ENCODE data around the gene KIF26A.

Gene KIF26A

DNA sequence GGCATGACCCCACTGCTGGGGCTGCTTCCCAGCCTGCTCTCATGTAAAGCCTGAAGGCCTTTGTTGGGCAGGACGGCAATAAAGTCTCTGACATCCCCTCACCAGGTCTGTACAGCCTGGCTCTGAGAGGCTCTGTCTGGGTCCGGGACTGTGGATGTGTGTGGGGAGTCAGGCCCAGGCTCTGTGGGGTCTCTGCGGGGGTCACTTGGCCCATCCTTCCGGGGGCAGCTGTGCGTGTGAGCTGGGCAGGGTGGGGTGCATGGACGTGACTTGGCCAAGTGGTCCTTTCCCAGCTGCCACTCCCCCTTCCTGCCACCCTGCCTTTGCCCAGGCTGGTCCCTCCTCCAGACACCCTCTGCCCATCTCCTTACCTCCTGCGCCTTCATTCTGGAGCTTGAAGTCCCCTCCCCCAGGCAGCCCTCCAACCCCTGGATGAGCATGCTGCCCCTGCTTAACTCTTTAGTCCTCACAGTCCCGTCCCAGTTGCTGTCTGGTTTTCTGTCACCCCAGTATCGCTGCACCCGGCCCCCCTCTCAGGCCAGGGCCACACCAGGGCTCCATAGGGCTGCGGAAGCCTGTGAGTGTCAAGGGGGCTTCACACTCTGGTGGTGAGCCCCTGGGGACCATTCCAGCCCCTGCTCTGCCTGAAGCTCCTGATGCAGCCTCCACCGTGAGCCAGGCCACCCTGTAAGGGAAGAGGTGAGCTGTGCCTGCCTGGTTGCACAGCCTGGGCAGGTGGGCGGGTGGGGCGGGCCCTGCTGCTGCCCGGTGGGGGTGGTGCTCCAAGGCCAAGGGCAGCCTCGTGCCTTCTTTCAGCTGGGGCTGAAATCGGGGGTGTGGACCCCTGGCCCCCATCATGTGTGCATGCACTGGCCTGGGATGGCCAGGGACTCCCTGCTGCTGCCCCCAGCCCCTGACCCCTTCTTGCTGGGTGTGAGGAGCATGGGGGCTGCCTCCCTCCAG is 25.5 kb upstream of the KIF26A start:
- H3K9ac ChIP-seq (ENCODE audit: low read length): no peak overlapping the region
- H3K27me3 ChIP-seq (ENCODE audit: control insufficient read depth, insufficient read depth, low read length): peaks cover 6% of the 10 kb centered on the region
- H3K36me3 ChIP-seq (ENCODE audit: control insufficient read depth, insufficient read depth, low read length): no peaks in the 10 kb centered on the region
- no peaks in the 10 kb centered on the region for H3K4me1 ChIP-seq (ENCODE audit: control insufficient read depth, insufficient read depth, low read length)
- no peak overlapping the region for H3K27ac ChIP-seq (ENCODE audit: low read depth, low read length)
- H3K4me3 ChIP-seq (ENCODE audit: low read length): no peak overlapping the region

DNA sequence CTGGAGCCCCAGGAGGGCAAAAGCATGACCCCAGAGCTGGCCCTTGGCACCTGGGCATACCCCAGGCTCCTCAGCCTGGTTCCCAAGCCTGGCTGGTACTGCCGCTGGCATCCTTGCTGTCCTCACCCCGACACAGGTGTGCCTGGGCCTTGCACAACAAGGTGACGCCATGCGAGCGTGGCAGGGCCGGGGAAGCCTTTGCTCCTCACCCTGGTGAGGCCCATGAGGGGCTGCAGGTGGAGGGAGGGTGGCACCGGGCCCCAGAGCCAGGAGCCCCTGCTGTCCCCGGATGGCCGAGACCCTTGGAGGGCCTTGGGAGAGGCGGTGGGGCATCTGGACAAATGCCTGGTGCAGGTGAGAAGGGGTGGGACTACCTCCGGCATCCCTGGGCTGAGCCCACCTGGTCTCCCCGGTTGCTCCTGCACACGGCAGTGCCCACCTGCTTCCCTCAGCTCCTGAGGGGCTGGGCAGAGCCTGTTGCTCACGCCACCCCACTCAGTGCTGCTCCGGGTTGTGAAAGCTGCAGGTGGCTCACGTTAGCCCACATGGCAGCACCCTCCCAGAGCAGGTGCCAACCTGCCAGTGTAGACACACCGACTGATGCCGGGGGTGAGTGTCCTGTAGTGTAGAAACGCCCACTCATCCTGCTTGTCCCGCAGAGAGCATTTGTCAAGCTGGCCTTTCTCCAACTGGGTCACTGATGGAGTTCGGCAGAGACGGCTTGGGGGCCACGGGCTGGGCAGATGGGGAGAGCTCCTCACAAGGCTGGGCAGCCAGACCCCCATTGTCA is 24.6 kb upstream of the KIF26A start:
- Histone ChIP-seq H3K36me3 (ENCODE audit: control insufficient read depth, insufficient read depth, low read length) (no peaks in the 10 kb centered on the region), H3K9ac (ENCODE audit: low read length) (no peak overlapping the region), H3K4me3 (ENCODE audit: low read length) (no peak overlapping the region), H3K27me3 (ENCODE audit: control insufficient read depth, insufficient read depth, low read length) (peaks cover 13% of the 10 kb centered on the region), H3K4me1 (ENCODE audit: control insufficient read depth, insufficient read depth, low read length) (no peaks in the 10 kb centered on the region), H3K27ac (ENCODE audit: low read depth, low read length) (no peak overlapping the region)

DNA sequence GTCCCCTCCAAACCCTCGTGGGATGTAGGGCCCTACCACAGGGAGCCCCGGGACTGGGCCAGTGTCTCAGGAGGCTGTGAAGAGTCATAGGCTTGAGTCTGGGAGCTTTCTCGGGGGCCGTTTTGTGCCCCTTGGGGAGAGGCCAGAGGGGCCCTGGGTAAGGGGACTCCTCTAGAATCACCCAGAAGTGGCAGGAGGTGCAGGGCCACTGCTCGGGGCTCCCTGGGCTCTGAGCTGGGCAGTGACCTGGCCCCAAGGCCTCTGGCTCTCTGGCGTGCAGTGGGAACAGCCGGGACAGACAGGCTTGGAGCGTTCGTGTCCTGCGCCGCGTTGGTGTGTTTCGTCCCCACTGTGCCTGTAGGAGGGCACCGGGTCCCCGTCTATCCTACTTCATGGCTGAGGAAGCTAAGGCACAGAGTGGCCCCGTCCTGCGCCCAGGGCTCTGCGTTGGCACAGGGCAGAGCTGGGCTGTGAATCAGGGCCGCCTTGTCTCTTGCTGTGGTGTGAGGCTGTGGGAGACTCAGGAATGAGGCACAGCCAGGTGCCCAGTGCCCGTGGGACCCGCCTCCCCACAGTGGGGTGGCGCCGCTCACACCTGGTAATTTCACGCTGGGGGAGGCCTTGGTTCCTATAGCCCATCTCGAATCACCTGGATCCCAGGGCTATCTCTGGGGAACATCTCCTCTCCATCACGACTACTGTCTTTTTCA is 23.8 kb upstream of the KIF26A start:
- Histone ChIP-seq H3K9ac (ENCODE audit: low read length) (no peak overlapping the region), H3K4me3 (ENCODE audit: low read length) (no peak overlapping the region), H3K27ac (ENCODE audit: low read depth, low read length) (no peak overlapping the region), H3K4me1 (ENCODE audit: control insufficient read depth, insufficient read depth, low read length) (no peaks in the 10 kb centered on the region), H3K27me3 (ENCODE audit: control insufficient read depth, insufficient read depth, low read length) (peaks cover 16% of the 10 kb centered on the region), H3K36me3 (ENCODE audit: control insufficient read depth, insufficient read depth, low read length) (no peaks in the 10 kb centered on the region)

DNA sequence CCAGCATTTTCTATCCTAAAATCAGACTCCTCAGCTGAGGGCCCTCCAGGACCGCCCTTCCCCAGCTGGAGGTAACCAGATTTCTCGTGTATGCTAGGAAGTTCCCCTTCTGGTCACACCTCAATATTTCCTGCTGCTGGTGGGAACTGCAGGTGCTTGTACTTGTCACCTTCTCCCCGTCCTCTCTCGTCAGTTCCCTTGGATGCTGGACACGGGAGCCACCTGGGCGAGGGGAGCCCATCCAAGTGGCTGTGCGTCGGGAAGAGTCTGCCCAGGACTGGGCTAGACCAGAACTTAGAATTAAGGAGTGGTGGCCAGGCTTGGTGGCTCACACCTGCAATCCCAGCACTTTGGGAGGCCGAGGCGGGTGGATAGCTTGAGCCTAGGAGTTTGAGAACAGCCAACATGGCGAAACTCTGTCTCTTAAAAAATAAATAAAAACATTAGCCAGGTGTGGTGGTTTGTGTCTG is 23.2 kb upstream of the KIF26A start:
- no peaks in the 10 kb centered on the region for H3K4me1 ChIP-seq (ENCODE audit: control insufficient read depth, insufficient read depth, low read length)
- H3K27me3 ChIP-seq (ENCODE audit: control insufficient read depth, insufficient read depth, low read length): peaks cover 18% of the 10 kb centered on the region
- no peaks in the 10 kb centered on the region for H3K36me3 ChIP-seq (ENCODE audit: control insufficient read depth, insufficient read depth, low read length)
- H3K27ac ChIP-seq (ENCODE audit: low read depth, low read length): no peak overlapping the region
- no peak overlapping the region for H3K9ac ChIP-seq (ENCODE audit: low read length)
- no peak overlapping the region for H3K4me3 ChIP-seq (ENCODE audit: low read length)

DNA sequence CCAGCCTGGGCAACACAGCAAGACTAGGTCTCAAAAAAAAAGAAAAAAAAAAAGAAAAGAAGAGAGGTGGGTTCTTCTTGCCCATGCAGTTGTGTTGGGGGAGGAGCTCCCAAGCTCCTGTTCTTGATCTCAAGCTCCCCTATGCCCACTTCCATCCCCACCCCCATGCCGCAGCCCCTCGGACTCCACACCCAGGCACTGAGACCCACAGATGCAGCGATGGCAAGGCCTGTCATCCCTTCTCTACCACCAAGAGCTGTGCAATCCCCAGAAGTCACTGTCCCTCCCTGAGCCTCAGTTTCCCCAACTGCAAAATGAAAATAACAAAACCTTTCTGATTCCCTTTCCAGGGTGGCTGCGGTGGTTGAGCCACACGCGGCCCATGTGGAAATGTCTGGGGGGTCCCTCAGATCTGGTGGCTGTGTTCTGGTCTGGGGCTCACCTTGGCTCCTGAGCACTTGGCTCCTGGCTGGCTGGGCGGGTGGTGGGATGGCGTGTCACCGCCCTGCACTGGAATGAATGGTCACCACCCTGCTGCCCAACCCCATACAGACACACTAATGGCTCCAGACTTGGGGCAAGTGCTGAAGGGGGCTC is 22.6 kb upstream of the KIF26A start:
- Histone ChIP-seq H3K4me1 (ENCODE audit: control insufficient read depth, insufficient read depth, low read length) (no peaks in the 10 kb centered on the region), H3K27me3 (ENCODE audit: control insufficient read depth, insufficient read depth, low read length) (peaks cover 18% of the 10 kb centered on the region), H3K36me3 (ENCODE audit: control insufficient read depth, insufficient read depth, low read length) (no peaks in the 10 kb centered on the region), H3K27ac (ENCODE audit: low read depth, low read length) (no peak overlapping the region), H3K4me3 (ENCODE audit: low read length) (peak overlapping the region; percentile 54), H3K9ac (ENCODE audit: low read length) (no peak overlapping the region)

DNA sequence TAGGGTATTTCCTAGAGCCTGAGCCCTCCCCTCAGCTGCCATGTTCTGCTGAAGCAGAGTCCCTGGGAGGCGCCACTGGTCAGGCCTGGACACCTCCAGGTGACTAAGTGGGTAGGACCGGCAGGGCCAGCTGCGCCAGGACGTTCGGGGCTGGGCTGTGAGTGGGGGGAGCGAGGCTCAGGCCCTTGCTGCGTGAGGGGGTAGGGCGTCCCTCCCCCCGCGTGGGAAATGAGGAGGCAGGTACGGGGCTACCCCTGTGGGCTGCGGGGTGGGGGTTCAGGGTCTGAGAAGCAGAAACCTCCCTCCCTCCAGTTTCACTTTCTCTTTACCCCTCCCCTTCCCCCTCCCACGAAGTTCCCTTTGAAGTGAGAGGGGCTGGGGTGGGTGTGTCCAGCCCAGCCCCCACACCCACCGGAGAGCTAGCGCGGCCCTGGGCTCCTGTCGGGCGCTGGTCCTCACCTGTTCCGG is 22.1 kb upstream of the KIF26A start:
- Histone ChIP-seq H3K4me1 (ENCODE audit: control insufficient read depth, insufficient read depth, low read length) (no peaks in the 10 kb centered on the region), H3K27ac (ENCODE audit: low read depth, low read length) (no peak overlapping the region), H3K27me3 (ENCODE audit: control insufficient read depth, insufficient read depth, low read length) (peaks cover 18% of the 10 kb centered on the region), H3K36me3 (ENCODE audit: control insufficient read depth, insufficient read depth, low read length) (no peaks in the 10 kb centered on the region), H3K4me3 (ENCODE audit: low read length) (peak overlapping the region; percentile 54), H3K9ac (ENCODE audit: low read length) (peak overlapping the region; percentile 56)

DNA sequence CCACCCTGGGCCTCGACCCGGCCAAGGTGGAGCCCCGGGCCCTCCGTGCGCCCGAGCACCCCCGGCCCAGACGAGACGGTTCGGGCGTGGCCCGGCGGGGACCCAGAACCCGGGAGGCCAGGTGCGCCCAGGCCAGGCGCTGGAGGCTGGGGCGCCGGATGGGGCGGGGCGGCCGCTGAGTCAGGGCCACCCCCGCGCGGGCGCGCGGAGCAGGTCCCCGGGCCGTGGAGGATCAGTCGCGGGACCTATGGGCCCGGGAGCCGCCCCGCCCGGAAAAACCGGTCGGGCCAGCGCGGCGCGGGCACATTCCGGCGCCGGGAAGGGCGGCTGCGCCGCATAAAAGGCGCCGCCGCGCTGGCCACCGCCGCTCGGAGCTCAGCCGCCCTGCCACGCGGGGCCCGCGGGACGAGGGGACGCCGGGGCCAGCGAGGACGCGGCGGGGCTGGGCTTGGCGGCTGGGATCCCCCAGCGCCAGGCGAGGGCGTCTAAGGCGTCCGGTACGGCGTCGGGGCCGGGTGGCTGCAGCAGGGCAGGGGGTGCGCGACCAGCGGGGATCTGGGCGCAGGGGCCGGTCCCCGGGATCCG is 21.5 kb upstream of the KIF26A start:
- H3K4me1 ChIP-seq (ENCODE audit: control insufficient read depth, insufficient read depth, low read length): no peaks in the 10 kb centered on the region
- peak overlapping the region; percentile 54 for H3K4me3 ChIP-seq (ENCODE audit: low read length)
- no peak overlapping the region for H3K27ac ChIP-seq (ENCODE audit: low read depth, low read length)
- H3K36me3 ChIP-seq (ENCODE audit: control insufficient read depth, insufficient read depth, low read length): no peaks in the 10 kb centered on the region
- peaks cover 18% of the 10 kb centered on the region for H3K27me3 ChIP-seq (ENCODE audit: control insufficient read depth, insufficient read depth, low read length)
- H3K9ac ChIP-seq (ENCODE audit: low read length): peak overlapping the region; percentile 56

DNA sequence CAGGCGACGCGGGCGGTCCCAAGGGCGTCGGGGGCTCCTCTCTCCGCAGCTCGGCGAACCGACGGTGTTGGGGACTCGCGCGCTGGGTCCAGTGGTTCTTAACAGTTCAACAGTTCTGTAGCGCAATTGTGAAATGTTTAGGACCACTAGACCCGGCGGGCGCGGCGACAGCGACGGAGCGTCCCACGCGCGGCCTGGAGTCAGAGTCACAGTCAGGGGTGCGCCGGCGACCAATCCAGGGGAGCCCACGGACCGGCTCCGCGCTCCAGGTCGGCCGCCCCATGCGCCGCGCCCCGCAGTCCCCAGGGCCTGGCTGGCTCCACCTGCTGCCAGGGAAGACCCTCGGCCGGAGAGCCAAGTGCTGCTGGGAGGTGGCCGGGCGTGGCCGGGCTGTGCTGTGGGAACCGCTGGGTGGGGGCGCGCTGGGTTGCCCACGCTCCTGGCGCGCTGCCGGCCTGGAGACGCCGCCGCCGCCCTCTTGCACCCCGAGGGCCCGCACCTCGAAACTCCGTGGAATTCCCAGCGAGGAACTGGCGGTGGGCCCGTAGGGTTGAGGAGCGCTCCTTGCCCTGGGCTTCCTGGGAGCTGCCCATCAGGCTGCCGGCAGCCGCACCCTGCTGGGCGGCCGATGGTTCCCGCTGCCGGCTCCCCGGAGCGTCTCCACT is 20.9 kb upstream of the KIF26A start:
- Histone ChIP-seq H3K36me3 (ENCODE audit: control insufficient read depth, insufficient read depth, low read length) (no peaks in the 10 kb centered on the region), H3K4me1 (ENCODE audit: control insufficient read depth, insufficient read depth, low read length) (no peaks in the 10 kb centered on the region), H3K27ac (ENCODE audit: low read depth, low read length) (no peak overlapping the region), H3K4me3 (ENCODE audit: low read length) (peak overlapping the region; percentile 36), H3K9ac (ENCODE audit: low read length) (no peak overlapping the region), H3K27me3 (ENCODE audit: control insufficient read depth, insufficient read depth, low read length) (peaks cover 18% of the 10 kb centered on the region)

DNA sequence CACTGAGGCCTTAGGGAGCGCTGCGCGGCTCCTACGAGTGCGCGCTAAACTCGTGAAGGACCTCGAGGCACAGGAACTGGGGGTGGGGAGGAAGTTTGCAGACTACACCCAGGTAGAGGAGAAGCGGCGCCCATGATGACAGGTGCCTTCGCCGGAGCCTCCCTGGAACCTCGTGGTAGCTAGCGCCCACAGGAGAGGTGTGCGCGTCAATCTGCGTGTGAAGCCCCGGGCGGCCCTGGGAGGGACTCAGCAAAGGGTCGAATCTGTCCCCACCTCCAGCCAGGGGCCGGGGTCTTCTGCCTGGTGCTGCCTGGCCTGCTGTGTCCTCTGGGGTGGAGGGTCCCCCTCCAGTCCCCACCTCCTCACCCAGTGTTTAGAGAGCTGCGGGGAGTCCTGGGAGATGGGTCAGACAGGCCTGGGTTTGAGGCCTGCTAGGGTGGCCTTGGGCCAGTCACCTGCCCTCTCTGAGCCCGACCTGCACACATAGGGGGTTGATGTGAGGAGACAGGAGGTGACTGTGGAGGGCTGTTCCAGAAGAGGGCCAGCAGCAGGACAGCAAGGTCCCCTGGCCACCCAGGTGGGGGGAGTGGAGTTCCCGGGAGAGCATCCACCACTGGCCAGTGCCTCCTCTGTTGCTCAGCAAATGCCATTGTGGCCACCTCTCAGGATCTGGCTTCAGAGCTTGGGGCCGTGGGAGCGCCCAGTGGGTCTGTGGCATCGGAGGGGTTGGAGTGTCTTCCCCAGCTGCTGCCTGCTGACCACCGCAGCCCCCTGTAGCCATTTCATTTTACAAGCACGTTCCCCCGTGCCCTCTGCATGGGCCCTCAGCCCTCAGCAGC is 20.2 kb upstream of the KIF26A start:
- H3K4me1 ChIP-seq (ENCODE audit: control insufficient read depth, insufficient read depth, low read length): no peaks in the 10 kb centered on the region
- H3K4me3 ChIP-seq (ENCODE audit: low read length): no peak overlapping the region
- no peak overlapping the region for H3K27ac ChIP-seq (ENCODE audit: low read depth, low read length)
- no peak overlapping the region for H3K9ac ChIP-seq (ENCODE audit: low read length)
- no peaks in the 10 kb centered on the region for H3K36me3 ChIP-seq (ENCODE audit: control insufficient read depth, insufficient read depth, low read length)
- peaks cover 18% of the 10 kb centered on the region for H3K27me3 ChIP-seq (ENCODE audit: control insufficient read depth, insufficient read depth, low read length)

DNA sequence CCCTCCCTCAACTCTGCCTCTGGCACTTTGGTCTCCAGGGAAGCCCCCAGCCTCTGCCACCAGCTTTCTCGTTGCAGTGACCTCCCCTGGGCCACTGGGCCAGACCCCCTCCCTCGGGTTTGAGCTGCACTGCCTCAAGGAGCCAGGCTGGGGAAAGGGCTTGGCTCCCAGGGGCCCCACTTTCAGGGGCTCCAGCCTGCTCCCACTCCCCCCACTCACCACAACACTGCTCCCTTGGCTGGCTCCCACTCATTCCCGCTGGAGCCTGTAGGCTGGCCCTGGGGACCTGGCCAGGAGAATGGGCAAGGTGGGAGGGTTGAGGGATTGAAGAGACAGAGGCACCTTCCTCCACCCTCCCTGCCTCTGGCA is 19.3 kb upstream of the KIF26A start:
- H3K27ac ChIP-seq (ENCODE audit: low read depth, low read length): no peak overlapping the region
- no peaks in the 10 kb centered on the region for H3K4me1 ChIP-seq (ENCODE audit: control insufficient read depth, insufficient read depth, low read length)
- no peak overlapping the region for H3K4me3 ChIP-seq (ENCODE audit: low read length)
- H3K9ac ChIP-seq (ENCODE audit: low read length): no peak overlapping the region
- peaks cover 18% of the 10 kb centered on the region for H3K27me3 ChIP-seq (ENCODE audit: control insufficient read depth, insufficient read depth, low read length)
- no peaks in the 10 kb centered on the region for H3K36me3 ChIP-seq (ENCODE audit: control insufficient read depth, insufficient read depth, low read length)
